Measurements from ENCODE around the gene SLC38A1. TPM values are rescaled to one million over a fixed set of nuclear protein-coding genes. Genes with fewer than 3 reads are reported as not detected.

The SLC38A1 gene
- total RNA-seq, 1 experiment from 2014 or later, result 75.1 TPM

GRCh38 chr12:46134205-46134811, 134.5 kb downstream of the SLC38A1 start:
- DNase-seq (ENCODE audit: low read depth), result no peak

GRCh38 chr12:46133751-46134150, 135.1 kb downstream of the SLC38A1 start:
- DNase-seq (ENCODE audit: low read depth), result no peak

Other genes starting within 250 kb of the SLC38A1 start
- 361 and 424 TPM in 2 replicates for gene SLC38A2, start 103.7 kb upstream of the SLC38A1 start, total RNA-seq (2014; rRNA removed; shearing (Covaris generic))

All from Daoy (cell line).